ENCODE data around the gene RIC8A.

The RIC8A gene

GRCh38 chr11:197741-198235, 9.7 kb upstream of the RIC8A start:
- no peak for TF ChIP-seq CTCF (IDR thresholded peaks at IDR 0.05; ENCODE audit: low read depth, low read length)

GRCh38 chr11:198236-198806, 9.2 kb upstream of the RIC8A start:
- no peak for DNase-seq (ENCODE audit: extremely low read depth, low read depth)
- no peak for TF ChIP-seq CTCF (IDR thresholded peaks at IDR 0.05; ENCODE audit: low read depth, low read length)

More at GRCh38 chr11:197741-198235, 9.7 kb upstream of the RIC8A start:
- no peak for DNase-seq (ENCODE audit: extremely low read depth, low read depth)

- DNase-seq (ENCODE audit: extremely low read depth, low read depth), result no peak
- TF ChIP-seq CTCF (IDR thresholded peaks at IDR 0.05; ENCODE audit: low read depth, low read length), result no peak
These were observed 8.4 kb upstream of the RIC8A start for GRCh38 chr11:199004-199581.

- DNase-seq (ENCODE audit: extremely low read depth, low read depth), result no peak
- no peak for TF ChIP-seq CTCF (IDR thresholded peaks at IDR 0.05; ENCODE audit: low read depth, low read length)
These were observed 7.7 kb upstream of the RIC8A start for GRCh38 chr11:199782-200181.

- no peak for TF ChIP-seq CTCF (IDR thresholded peaks at IDR 0.05; ENCODE audit: low read depth, low read length)
- DNase-seq (ENCODE audit: extremely low read depth, low read depth), result no peak
These were observed 7.1 kb upstream of the RIC8A start for GRCh38 chr11:200224-201003.

- no peak for TF ChIP-seq CTCF (IDR thresholded peaks at IDR 0.05; ENCODE audit: low read depth, low read length)
- DNase-seq (ENCODE audit: extremely low read depth, low read depth), result no peak
These were observed 5.5 kb upstream of the RIC8A start for GRCh38 chr11:201966-202365.

- TF ChIP-seq CTCF (IDR thresholded peaks at IDR 0.05; ENCODE audit: low read depth, low read length), result no peak
- DNase-seq (ENCODE audit: extremely low read depth, low read depth), result no peak
These were observed 5.0 kb upstream of the RIC8A start for GRCh38 chr11:202490-202889.
